Measurements from ENCODE around the gene MYO15B. TPM values are rescaled to one million over a fixed set of nuclear protein-coding genes. Genes with fewer than 3 reads are reported as not detected.

The MYO15B gene
- total RNA-seq, 2 donors from 2014 or later: 210 to 462 TPM

DNA sequence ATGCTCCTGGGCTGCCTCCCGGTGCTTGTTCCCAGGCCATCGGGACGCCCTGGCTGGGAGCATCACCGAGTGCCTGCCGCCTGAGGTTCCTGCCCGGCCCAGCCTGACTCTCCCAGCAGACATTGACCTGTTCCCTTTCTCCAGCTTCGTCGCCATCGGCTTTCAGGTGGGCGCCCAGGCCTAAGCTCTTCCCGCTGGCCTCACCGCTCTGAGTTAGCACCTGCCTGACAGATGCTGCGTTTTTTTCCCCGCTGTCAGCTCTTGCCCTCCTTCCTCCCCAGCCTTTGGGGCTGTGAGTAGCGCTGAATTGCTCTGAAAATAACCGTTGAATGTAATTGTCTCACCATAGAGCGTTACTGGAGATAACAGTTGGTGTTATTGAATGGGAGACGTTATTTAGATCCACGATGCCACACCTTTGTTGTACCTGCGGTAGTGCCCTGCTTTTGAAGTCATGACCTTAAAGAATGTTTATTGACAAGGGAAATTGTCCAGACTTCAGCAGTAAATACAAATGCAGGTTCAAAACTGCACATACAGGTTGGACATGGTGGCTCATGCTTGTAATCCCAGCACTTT is 24.3 kb downstream of the MYO15B start:
- peak; percentile 74 for DNase-seq
- peaks cover 10% of the 10 kb centered on the region for H3K4me1 ChIP-seq
- no peaks in the 10 kb centered on the region for H3K27me3 ChIP-seq
- TF ChIP-seq, protein P1, sequence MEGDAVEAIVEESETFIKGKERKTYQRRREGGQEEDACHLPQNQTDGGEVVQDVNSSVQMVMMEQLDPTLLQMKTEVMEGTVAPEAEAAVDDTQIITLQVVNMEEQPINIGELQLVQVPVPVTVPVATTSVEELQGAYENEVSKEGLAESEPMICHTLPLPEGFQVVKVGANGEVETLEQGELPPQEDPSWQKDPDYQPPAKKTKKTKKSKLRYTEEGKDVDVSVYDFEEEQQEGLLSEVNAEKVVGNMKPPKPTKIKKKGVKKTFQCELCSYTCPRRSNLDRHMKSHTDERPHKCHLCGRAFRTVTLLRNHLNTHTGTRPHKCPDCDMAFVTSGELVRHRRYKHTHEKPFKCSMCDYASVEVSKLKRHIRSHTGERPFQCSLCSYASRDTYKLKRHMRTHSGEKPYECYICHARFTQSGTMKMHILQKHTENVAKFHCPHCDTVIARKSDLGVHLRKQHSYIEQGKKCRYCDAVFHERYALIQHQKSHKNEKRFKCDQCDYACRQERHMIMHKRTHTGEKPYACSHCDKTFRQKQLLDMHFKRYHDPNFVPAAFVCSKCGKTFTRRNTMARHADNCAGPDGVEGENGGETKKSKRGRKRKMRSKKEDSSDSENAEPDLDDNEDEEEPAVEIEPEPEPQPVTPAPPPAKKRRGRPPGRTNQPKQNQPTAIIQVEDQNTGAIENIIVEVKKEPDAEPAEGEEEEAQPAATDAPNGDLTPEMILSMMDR (IDR thresholded peaks at IDR 0.05): no peak
- peak overlapping the region; percentile 53 to 81 for H3K9ac ChIP-seq (ENCODE audit: low read depth in 2 of 2, low read length in 2 of 2)
- no peaks in the 10 kb centered on the region for H3K9me3 ChIP-seq
- intact Hi-C loops (cut with DNase I): no loop called here
- peak overlapping the region; percentile 1 for H3K4me3 ChIP-seq
- H3K27ac ChIP-seq: peak overlapping the region; percentile 81
- H3K36me3 ChIP-seq: no peaks in the 10 kb centered on the region

DNA sequence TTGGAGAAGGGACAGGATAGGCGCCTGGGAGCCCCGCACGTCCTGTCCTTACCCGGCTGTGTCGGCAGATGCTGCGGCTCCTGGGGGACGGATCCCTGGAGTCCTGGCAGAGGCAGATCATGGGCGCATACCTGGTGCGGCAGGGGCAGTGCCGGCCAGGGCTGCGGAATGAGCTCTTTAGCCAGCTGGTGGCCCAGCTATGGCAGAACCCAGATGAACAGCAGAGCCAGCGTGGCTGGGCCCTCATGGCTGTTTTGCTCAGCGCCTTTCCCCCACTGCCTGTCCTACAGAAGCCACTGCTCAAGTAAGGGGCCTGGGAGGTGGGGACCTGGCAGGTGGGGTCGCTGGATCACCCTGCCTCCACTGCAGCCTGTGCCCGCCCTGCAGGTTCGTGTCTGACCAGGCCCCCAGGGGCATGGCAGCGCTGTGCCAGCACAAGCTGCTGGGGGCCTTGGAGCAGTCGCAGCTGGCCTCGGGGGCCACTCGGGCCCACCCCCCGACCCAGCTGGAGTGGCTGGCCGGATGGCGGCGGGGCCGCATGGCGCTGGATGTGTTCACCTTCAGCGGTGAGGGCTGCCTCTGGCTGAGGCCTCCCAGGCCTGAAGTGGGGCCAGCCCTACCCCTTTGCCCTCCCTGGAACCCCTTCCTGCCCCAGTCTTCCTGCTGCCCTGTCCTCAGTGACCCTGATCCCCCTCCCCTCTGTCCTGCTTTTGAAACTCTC is 25.5 kb downstream of the MYO15B start:
- peak overlapping the region in 1 of 2 donors; percentile 43 for H3K9ac ChIP-seq (ENCODE audit: low read depth in 2 of 2, low read length in 2 of 2)
- no peak for DNase-seq
- peaks cover 15% of the 10 kb centered on the region for H3K4me1 ChIP-seq
- H3K36me3 ChIP-seq: no peaks in the 10 kb centered on the region
- no peaks in the 10 kb centered on the region for H3K27me3 ChIP-seq
- no peak overlapping the region for H3K27ac ChIP-seq
- TF ChIP-seq, protein P1 (IDR thresholded peaks at IDR 0.05): no peak
- H3K4me3 ChIP-seq: no peak overlapping the region
- intact Hi-C loops (cut with DNase I): no loop called here
- no peaks in the 10 kb centered on the region for H3K9me3 ChIP-seq

DNA sequence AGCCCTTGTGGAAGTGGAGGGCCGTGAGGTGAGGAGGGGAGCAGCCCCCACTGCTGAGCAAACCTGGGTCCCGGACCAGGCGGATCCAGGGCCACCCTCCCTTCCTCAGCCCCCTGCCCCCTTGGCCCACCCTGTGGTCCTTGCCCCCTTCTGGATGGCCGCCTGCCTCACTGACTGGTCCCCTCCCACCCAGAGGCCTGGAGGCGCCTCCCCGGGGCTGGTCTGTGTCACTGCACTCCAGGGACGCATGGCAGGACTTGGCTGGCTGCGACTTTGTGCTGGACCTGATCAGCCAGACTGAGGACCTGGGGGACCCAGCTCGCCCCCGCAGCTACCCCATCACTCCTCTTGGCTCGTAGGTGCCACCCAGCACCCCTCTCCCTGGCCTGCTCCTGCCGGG is 26.4 kb downstream of the MYO15B start:
- TF ChIP-seq, protein P1 (IDR thresholded peaks at IDR 0.05): no peak
- no peaks in the 10 kb centered on the region for H3K36me3 ChIP-seq
- H3K27me3 ChIP-seq: no peaks in the 10 kb centered on the region
- no peak overlapping the region for H3K27ac ChIP-seq
- DNase-seq: no peak
- H3K4me1 ChIP-seq: peaks cover 15% of the 10 kb centered on the region
- no peak overlapping the region for H3K9ac ChIP-seq (ENCODE audit: low read depth in 2 of 2, low read length in 2 of 2)
- no peaks in the 10 kb centered on the region for H3K9me3 ChIP-seq
- H3K4me3 ChIP-seq: no peak overlapping the region
- intact Hi-C loops (cut with DNase I): no loop called here

DNA sequence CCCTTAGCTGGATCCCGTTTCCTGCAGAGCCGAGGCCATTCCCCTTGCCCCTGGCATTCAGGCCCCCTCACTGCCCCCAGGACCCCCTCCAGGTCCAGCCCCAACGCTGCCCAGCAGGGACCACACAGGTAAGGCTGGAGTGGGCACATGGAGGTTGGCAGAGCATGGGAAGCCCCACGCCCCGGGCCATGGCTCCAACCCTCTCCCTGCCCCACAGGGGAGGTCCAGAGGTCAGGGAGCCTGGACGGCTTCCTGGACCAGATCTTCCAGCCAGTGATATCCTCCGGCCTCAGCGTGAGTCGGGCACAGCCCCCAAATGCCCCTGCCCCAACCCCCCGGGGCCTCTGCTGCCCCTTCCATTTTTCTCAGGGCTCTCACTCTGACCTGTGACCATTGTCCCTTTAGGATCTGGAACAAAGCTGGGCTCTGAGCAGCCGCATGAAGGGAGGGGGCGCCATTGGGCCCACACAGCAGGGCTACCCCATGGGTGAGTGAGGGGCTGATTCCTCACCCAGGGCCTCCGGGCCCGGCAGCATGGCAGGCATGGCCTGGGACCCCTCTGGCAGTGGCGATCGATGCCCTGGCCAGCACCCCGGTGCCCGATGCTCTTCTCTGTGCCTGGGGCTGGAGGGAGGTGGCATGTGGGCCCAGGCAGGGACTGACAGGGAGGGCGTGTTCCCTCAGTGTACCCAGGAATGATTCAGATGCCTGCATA is 27.1 kb downstream of the MYO15B start:
- no peak for DNase-seq
- intact Hi-C loops (cut with DNase I): no loop called here
- TF ChIP-seq, protein P1 (IDR thresholded peaks at IDR 0.05): no peak
- Histone ChIP-seq H3K9me3 (no peaks in the 10 kb centered on the region), H3K27ac (no peak overlapping the region), H3K36me3 (no peaks in the 10 kb centered on the region), H3K27me3 (no peaks in the 10 kb centered on the region), H3K4me3 (no peak overlapping the region), H3K9ac (ENCODE audit: low read depth in 2 of 2, low read length in 2 of 2) (no peak overlapping the region), H3K4me1 (peaks cover 15% of the 10 kb centered on the region)

DNA sequence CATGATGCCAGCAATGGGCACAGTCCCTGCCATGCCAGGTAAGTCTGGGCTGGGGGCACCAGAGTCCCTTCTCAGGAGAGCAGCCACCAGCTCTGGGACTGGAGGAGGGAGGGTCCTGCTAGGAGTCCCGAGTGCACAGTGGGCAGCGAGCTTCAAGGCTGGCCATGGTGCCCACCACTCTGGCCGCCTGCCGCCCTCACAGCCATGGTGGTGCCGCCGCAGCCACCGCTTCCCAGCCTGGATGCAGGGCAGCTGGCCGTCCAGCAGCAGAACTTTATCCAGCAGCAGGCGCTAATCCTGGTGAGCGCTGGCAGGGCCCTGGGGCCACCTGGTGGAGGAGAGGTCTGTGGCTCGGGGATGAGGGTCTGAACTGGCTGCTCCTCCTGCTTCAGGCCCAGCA is 27.7 kb downstream of the MYO15B start:
- Histone ChIP-seq H3K9ac (ENCODE audit: low read depth in 2 of 2, low read length in 2 of 2) (no peak overlapping the region), H3K36me3 (no peaks in the 10 kb centered on the region), H3K27me3 (no peaks in the 10 kb centered on the region), H3K9me3 (no peaks in the 10 kb centered on the region), H3K4me1 (peaks cover 11% of the 10 kb centered on the region), H3K4me3 (no peak overlapping the region), H3K27ac (no peak overlapping the region)
- TF ChIP-seq, protein P1 (IDR thresholded peaks at IDR 0.05): no peak
- no peak for DNase-seq
- intact Hi-C loops (cut with DNase I): no loop called here

Data from colonic mucosa (tissue), 4 donors.